Measurements from ENCODE around the gene RTP2.

DNA sequence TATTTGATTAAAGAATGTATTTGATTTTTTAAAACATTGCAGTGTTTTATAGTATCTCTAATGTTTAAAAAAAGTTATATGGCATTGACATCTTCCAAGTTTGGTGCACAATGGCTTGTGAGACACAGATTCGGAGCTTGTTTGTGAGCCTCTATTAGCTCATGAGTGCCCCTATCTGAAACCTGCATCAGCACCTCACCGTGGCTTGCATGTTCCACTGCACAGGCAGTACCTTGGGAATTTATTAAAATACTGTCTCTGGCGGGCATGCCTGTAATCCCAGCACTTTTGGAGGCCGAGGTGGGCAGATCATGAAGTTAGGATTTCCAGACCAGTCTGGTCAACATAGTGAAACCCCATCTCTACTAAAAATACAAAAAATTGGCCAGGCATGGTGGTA lies 6.8 kb upstream of the RTP2 start:
- TF ChIP-seq, protein P1, sequence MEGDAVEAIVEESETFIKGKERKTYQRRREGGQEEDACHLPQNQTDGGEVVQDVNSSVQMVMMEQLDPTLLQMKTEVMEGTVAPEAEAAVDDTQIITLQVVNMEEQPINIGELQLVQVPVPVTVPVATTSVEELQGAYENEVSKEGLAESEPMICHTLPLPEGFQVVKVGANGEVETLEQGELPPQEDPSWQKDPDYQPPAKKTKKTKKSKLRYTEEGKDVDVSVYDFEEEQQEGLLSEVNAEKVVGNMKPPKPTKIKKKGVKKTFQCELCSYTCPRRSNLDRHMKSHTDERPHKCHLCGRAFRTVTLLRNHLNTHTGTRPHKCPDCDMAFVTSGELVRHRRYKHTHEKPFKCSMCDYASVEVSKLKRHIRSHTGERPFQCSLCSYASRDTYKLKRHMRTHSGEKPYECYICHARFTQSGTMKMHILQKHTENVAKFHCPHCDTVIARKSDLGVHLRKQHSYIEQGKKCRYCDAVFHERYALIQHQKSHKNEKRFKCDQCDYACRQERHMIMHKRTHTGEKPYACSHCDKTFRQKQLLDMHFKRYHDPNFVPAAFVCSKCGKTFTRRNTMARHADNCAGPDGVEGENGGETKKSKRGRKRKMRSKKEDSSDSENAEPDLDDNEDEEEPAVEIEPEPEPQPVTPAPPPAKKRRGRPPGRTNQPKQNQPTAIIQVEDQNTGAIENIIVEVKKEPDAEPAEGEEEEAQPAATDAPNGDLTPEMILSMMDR (IDR thresholded peaks at IDR 0.05), result no peak
- no peak for TF ChIP-seq POLR2A (IDR thresholded peaks at IDR 0.05)

All from suprapubic skin (tissue), 3 donors.